Stimulated activated CD4-positive, alpha-beta T cell treated with anti-CD3 and anti-CD28 coated beads, Interleukin-12 subunit alpha, Interleukin-12 subunit beta, amount 100 ng/mL, for 48 hours (primary cell): Measurements from ENCODE around the gene PPP1R13B.
"Not testable (repeated sequence)": the region's sequence is repeated elsewhere in the genome, so short reads cannot be mapped to it uniquely, and the experiment has no call there.

ENCODE experiments used
- DNase-seq, 3 donors: peaks; one replicate each; pipeline ENCODE4 v3.0.0-alpha.2; 2020; ENCODE audit warnings: low read depth in 2 of 3, low spot score in 1 of 3

The PPP1R13B gene

DNA sequence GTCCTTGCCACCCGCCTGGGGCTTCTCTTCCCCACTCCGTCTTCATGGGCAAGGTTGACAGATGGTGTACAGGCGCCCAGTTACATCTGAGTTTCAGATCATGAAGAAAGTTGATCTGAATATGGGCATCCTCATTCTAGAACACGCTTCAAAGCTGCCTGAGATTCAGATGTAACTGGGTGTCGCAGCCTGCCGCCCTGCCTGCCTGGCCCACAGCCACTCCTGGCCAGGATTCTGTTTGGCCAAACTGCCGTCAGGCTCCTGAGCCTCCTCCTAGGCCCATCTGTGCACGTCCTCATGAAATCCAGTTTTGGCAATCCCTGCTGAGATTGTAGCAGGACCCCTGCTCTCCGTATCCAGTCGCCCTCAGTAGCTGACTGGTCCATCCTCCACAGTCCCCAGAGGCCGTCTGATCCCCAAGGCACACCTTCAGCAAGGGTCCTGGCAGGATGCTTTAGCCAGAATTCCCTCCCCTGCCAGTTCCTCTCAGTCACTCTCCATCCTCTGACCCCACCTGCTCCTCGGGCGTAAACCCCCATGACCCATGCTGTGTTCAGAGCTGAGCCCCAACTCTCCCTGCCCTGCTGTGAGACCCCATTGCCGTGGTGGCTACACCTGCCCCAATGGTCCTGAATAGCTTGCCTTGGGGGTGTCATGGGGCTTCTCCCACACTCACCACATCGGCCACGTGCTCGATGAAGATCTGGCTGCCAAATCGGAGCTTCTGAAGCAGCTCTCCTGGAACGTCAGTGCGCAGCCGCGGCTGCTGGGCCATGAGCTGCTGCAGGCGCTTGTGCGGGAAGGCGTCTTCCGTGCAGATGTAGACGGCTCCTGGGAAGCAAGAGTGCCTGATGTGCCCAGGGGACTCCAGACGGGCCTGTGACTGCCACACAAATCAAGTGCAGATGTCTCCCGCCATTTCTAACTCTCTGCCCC is 144.6 kb downstream of the PPP1R13B start:
- no peak for DNase-seq

DNA sequence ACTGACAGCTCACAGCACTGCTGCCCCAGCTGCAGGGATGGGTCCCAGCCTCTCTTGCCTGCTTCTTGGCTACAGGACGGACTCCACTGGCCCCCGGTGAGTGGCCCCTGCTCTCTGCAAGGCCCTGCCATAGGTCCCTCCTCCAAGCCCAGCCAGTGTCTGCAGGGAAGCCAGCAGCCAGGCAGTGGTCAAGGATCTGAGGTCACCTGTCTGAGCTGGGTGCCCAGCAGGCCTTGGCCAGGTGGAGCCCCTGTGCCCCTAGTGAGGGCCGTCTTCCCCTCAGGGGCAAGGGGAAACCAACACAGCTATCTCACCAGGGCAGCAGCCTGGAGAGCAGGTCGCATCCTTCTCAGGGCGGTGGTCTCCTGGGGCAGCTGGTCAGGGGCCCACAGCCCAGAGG is 145.3 kb downstream of the PPP1R13B start:
- DNase-seq: no peak

DNA sequence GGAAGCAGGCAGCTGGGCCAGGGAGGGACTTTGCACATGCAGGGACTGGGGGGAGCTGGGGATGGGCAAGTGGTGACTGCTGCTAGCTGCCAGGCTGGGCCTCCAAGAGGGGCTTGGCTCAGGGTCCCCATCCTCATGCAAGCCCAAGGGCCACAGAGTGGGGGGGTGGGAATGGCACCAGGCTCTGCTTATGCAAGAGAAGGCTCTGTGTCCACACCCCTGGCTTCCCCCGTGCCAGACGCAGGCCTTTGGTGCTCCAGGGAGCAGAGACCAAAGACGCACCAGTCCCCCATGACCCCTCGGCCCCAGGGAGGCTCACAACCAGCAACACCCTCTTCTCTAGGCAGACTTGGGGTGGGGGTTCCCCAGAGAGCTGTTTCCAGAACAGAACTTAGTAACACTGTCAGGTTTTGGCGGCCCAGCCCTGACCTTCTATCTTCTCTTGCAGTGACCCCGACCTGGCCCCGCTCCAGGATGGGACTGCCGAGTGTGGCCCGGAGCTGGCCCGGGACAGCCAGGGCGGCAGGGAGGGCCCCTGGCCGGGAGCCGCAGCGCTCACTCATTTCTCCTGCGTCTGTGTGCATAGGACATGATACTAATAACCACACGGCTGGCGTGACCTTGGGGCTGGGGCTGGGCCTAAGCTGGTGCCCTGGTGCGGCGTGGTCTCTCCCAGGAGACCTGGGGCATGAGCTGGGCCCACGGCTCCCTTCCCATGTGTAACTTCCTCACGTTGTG is 146.5 kb downstream of the PPP1R13B start:
- no peak for DNase-seq

DNA sequence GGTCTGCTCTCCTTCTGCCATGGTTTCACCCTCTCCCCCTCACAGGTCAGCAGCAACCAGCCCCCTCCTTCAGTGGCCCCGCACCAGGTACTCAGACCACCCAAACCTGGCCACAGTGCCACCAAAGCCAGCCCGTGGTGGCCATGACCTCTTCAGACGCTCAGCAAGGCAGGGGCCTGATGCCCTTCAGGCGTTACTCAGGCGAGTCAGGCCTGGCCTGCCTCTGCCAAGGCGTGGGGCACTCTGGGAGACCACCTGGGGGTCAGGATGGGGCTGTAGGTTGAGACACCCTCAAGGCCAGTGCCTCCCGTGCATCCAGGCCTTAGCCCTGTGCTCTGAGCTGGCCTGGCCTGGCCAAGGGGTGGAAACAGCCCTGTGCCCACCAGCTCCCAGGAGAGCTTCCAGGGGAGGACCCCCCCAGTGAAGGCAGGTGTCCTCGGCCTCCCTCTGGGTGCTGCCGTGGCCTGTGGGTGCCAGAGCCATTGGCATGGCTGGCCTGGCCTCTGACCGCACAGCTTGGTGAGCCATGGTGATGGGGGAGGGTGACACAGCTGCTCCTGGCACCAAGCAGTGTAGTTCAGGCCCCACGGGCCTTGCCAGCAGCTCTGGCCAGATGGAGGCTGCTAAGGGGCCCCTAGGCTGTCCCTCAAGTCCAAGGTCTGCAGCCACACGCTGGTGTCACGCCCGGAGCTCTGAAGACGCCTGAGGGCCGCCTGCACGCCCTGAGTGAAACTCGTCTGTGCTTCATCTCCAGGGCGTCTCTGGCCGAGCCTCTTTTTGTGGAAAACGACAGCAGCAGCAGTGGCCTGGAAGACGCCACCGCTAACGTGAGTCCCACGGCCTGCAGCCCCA is 147.2 kb downstream of the PPP1R13B start:
- DNase-seq: no peak

DNA sequence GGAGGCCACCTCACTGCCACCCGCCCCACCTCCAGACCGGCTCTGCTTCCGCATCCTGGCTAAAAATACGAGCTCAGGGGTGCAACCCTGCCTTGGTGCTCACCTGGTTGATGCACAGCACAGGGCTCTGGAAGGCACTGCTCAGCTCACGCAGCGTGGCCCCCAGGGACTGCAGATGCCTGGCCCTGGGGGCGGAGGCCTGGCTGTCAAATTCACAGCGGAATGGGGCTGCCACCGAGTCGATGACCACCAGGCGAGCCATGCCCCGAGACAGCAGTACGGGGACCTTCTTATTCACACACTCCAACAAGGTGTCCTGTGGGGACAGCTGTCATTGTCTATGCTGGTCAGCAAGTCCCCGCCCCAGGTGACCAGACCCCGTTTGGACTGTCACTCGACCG is 148.1 kb downstream of the PPP1R13B start:
- no peak for DNase-seq

DNA sequence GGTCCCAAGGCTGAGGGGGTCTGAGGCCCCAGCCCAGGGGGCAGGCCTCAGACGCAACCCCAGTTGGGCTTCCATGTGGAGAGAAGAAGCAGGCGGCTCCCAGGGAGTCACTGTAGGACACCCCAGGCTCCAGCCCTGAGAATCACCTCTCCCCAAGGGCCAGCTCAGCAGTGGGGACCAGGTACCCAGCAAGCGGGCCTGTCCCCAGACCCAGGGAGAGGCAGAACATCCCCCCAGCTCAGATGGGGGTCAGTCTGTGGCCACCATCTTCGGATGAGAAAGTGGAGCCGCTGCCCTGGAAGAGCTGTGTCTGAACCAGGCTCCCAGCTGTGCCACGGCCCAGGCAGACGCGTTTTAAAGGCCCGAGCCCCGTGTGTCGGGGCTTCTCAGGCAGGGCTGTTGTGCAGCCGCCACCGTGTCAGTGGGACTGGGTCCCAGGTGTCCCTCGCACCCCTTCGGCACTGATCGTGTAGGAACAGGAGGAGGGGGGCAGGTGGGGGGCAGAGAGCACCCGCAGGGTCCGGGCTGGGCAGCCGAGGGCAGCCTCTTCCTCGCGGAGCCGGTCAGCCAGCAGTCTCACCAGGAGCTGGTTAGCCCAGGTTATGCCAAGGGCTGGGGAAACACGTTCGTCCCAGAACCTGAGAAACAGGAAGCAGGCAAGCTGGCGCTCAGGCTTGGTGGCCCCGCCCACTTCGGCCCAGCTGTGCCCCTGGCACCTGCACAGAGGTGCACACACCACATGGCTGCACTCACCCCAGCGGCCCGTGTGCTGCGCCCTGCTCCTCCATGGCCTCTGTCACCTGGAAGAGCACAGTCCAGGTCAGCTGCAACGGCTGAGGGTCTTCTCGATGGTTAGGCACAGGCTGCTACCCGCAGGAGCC is 148.8 kb downstream of the PPP1R13B start:
- DNase-seq: no peak

DNA sequence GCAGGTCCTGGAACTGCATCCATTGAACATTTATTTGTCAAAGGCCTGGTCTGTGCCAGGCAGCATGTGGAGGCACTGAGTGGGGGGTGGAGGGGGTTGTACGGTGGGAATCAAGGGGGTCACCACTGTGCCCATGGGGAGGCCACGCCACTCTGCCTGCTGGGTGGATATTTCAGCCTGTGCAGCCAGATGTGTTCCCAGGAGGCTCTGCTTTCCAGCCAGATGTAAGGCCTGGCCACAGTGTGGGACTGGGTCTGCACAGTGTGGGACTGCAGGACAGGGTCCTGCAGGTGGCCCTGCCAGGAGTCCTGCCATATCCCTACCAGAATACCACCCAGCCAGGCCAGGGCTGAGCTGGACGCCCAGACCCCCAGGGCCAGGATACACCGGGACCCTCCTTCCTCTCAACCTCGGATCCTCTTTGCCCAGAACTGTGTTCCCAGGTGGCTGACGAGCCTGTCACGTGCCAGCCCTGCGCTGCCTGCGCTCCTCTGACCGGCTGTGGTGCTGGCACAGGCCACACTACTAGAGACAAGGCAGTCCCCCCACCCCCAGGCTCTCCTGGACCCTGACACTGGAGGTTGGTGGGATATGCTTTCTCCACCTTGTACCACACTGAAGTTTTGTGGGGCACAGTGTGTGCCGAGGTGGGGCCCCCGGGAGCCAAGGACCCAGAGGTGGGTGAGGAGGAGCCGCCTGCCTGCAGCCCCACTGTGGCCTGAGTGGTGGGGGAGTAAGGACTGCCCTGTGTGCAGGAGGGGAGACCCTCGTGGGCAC is 149.6 kb downstream of the PPP1R13B start:
- no peak for DNase-seq

DNA sequence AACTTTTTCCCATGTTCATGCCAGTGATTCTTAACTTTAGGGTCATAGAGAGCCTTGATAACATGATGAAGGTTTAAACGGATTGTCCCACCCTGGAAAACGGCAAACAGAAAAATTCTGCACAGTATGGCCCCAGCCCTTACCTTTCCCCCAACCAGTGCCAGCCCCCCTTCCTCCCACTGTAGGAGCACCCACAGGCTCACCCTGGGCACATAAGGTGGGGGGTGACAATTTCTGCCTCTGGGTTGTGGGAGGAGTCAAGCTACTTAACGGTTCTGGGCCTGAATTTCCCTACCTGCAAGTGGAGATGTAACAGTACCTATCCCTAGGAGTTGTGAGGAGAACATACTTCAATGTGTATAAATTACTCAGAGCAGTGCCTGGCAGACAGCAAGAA is 150.2 kb downstream of the PPP1R13B start:
- no peak for DNase-seq

DNA sequence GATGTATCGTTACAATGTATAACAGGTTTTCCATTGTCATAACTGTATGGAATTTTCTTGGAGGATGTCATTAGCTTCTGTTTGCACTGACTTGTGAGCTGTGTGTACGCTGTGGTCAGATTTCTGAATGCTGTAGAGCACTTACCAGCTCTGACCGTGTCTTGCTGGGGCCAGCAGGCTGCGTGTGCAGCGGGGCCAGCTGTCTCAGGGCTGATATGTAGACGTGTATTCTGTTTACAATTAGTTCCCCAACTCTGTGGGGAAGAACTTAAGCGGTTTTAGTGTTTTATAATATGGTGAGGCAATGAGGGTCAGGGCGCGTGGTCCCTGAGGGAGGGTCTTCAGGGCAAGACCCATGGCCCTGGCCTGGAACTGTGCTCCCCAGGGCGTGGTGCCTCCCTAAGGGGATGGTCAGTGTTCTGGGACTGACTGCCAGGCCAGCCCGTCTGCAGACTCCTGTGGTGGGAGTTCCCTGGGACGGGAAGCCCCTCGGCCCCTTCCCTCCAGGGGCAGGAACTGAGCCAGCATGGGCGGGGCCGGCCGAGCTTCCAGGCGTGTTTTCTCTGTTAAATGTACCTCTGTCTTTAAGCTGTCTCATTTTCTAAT is 150.8 kb downstream of the PPP1R13B start:
- DNase-seq: no peak

DNA sequence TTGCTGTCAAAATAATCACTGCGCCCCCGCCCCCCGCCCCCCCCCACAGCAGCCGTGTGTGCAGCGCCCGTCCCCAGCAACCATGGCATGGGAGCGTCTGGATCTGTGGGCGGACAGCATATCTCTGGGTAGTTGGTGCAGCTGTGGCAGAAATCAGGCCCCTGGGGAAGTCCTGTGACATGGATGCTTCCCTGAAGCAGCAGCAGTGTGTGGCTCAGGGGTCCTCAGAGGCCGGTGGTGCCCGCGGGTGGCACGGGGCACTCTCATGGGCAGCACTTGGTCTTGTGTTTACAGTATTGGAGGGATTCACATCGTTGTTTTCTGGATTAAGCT is 151.3 kb downstream of the PPP1R13B start:
- no peak for DNase-seq

DNA sequence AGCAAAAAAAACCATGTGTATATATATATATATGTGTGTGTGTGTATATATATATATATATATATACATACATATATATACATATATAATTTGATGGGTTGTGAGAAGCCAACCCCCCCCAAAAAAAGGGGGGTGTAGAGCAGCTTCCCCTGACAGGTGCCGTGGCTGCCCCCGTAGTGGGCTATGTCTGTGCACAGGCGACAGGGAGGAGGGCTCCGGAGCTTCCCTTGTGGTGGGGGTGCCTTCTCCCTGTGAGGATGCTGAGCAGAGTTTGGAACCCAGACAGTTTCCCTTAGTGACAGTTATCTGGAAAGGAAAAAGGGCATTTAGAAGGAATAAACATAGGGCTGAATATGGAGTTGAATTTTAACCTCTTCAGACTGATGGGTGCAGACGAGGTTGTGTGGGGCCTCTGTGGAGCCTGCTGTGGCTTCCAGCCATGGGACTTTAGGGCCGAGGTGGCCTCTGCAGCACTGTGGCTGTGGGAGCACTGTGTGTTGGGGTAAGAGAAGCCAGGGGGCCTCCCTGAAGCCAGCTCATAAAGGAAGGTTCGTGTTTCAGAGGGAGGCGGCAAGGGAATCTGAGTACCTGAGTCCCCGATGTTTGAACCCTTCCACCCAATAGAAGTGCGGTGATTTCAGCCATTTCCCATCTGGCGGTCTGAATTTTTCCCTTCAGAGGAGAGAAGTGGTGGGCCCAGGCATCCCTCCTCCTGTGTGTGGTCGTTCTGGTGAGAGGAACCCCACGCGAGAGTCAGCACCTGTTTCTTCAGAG is 151.9 kb downstream of the PPP1R13B start:
- no peak for DNase-seq

DNA sequence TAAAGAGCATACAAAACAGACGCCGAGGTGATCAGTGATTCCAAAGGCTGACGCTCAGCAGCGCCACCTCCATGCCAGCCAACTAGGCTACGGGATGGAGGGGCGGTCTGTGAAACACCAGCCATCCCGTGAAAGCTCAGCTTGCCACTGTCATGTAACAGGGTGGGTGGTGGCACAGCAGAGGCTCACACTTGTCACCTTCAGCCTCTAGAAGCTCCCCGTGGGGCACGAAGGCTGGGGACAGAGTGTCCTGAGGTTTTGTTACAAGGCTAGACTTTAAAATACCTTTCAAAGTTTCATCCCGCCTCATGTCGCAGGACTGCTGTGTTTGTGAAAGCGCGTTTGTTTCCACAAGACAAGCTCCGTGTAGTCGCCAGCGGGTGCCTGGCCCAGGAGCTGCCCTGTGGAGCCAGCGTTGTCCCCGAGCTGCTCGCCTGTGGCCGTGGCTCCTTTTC is 152.8 kb downstream of the PPP1R13B start:
- DNase-seq: no peak

DNA sequence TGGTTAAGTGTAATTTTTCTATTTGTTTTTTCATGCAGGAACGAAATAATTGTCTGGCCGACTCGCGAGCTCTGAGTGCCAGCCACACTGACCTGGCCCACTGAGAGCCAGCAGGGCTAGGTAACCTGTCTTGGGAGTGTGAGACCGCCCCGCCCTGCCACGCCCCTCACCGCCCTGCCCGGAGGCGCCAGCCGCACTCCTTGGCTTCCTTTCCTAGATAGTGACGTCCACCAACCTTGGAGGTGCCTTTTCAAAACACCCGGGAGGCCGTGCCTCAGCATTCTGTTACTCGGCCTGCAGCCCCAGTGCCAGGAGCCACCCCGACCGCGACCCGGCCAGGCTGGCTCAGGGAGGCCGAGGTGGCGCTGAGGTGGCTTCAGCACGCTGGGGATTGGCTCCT is 153.9 kb downstream of the PPP1R13B start:
- no peak for DNase-seq

DNA sequence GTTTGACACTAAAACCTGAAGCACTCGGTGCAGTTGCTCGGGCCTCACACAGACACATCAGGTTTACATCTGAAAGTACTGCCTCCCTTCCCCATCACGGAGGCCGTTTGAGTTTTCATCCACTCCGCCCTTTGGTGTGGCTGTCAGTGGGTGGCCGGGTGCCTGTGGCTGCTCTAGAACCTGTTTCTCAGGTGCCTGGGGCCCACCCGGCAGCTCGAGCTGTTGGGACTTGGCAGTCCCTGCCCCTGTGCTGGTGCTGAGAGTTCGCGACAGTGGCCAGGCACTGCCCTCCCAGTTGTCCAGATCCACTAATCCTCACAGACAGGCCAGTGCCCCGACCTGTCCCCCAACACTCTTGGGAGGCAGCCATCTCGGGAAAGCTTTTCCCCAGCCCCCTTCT is 154.5 kb downstream of the PPP1R13B start:
- DNase-seq: no peak

DNA sequence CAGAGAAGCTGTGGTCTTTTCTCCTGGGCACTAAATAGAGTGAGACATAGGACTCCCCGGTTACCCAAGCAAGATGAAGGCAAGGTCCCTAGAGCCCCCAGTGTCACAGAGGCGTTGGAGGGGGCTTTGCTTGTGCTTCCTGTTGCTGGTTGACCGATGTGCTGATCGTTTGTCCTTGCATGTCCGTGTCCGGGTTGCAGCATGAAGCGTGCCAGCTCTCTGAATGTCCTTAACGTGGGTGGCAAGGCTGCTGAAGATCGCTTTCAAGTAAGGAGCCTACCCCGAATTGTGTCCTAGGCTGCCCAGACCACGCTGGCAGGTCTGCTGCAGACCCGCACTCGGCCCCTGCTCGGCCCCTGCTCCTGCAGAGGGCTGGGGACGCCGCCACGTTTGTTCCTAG is 155.2 kb downstream of the PPP1R13B start:
- no peak for DNase-seq

DNA sequence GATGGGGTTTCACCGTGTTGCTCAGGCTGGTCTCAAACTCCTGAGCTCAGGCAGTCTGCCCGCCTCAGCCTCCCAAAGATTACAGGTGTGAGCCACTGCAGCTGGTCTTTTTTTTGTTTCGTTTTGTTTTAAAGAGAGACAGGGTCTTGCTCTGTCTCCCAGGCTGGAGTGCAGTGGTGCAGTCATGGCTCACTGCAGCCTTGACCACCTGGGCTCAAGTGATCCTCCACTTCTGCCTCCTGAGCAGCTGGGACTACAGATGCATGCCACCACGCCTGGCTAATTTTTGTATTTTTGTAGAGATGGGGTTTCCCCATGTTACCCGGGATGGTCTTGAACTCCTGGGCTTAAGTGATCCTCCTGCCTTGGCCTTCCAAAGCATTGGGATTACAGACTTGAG is 155.7 kb downstream of the PPP1R13B start:
- DNase-seq: not testable (repeated sequence)

DNA sequence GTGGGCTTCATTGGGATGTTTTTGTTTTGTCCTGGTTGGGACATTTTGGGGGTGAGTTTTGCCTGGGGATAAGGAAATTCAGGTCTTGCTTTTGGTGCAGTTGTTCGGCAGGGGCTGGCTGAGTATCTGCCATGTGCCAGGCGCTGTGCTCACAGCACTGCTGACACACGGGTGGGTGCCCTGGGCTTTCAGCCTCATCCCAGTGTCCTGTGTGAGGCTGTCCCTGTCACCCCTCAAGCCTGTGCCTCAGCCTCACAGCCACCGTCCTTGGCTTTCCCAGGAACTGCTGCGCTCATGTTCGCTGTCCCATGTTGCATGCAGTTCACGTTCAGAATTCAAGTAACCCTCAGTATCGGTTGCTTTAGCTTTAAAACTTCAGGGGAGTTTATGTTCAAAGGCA is 157.0 kb downstream of the PPP1R13B start:
- DNase-seq: no peak
